ENCODE measurements around the gene EEF1AKMT1.

DNA sequence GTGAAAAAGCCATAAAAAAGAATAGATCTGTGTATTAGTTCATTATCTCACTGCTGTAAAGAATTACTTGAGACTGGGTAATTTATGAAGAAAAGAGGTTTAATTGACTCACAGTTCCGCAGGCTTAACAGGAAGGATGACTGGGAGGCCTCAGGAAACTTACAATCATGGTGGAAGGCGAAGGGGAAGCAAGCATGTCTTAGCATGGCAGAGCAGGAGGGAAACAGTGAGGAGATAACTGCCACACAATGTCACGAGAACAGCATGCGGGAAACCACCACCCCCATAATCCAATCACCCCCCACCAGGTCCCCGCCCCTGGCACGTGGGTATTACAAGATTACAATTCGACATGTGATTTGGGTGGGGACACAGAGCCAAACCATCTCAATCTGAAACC, 39.1 kb upstream of the EEF1AKMT1 start:
- no peak for TF ChIP-seq CTCF (IDR thresholded peaks at IDR 0.05)
- TF ChIP-seq POLR2A (IDR thresholded peaks at IDR 0.05): no peak
